Sigmoid colon (tissue), 4 donors: ENCODE results near the gene EDC4.

Source experiments
- POLR2A ChIP-seq, 2 donors: fragments of 450-650 bp; IDR thresholded peaks; one replicate each; pipeline ENCODE4 v1.6.1; 2016; ENCODE audit warnings: antibody characterized with exemption in 2 of 2, mild to moderate bottlenecking in 2 of 2, moderate library complexity in 2 of 2
- POLR2AphosphoS5 ChIP-seq, 4 donors: sonication (generic); formaldehyde crosslinking; IDR thresholded peaks; one replicate each; pipeline ENCODE4 v1.6.1; 2017; ENCODE audit warnings: antibody characterized with exemption in 4 of 4
- TF ChIP-seq, protein P1 (sequence below), 4 experiments: fragments of 450-650 bp in 3 of 4; fragments of 200-600 bp in 1 of 4; IDR thresholded peaks; one replicate each; pipeline ENCODE4 v1.5.1; 2016 to 2019; ENCODE audit warnings: antibody characterized with exemption in 4 of 4, mild to moderate bottlenecking in 3 of 4, moderate library complexity in 2 of 4

DNA sequence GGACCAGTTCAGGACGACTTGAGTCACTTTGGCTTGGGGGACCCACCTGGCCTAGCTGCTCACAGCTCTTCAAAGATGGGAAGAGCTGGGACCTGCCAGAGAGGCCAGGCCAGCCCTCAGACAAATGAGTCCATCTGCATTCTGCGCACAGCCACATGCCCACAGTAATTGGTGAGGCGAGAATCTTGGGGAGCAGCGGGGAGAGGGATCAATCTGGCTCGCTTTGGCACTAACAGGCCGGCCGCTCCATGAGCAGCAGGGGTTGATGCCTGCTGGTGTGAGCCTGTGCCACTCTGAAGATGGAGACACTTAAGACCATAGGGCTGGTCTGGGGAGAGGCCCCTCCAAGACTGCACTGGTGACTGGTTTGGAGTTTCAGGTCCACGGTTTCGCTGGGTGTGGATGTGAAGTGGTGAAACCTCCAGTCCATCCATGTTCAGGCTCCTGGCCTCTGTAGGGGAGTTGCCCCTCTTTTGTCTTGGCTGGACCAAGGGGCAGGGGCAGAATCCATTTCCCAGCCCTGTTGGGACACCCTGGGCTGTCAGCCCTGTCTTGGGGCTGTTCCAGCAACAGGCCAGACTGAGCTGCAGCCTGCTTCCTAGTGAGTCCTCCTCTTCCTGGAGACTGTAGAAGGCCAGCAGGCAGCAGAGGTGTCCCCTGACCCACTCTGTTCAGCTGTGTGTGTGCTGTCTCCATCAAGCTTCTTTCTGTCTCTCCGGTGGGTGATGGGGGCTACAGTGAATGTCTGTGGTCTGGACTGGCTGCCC lies 51.5 kb downstream of the EDC4 start:
- TF ChIP-seq, protein P1, sequence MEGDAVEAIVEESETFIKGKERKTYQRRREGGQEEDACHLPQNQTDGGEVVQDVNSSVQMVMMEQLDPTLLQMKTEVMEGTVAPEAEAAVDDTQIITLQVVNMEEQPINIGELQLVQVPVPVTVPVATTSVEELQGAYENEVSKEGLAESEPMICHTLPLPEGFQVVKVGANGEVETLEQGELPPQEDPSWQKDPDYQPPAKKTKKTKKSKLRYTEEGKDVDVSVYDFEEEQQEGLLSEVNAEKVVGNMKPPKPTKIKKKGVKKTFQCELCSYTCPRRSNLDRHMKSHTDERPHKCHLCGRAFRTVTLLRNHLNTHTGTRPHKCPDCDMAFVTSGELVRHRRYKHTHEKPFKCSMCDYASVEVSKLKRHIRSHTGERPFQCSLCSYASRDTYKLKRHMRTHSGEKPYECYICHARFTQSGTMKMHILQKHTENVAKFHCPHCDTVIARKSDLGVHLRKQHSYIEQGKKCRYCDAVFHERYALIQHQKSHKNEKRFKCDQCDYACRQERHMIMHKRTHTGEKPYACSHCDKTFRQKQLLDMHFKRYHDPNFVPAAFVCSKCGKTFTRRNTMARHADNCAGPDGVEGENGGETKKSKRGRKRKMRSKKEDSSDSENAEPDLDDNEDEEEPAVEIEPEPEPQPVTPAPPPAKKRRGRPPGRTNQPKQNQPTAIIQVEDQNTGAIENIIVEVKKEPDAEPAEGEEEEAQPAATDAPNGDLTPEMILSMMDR (IDR thresholded peaks at IDR 0.05), result no peak
- TF ChIP-seq POLR2A (IDR thresholded peaks at IDR 0.05) (no peak), POLR2AphosphoS5 (IDR thresholded peaks at IDR 0.05) (no peak)
